Astrocyte of the cerebellum (primary cell): ENCODE measurements around the gene KLF13.

Experiments used
- DNase-seq: peaks from one replicate; pipeline ENCODE4 v3.0.0-alpha.2; 2011; ENCODE audit warnings: low read depth
- H3K4me3 ChIP-seq: 2 replicates; pipeline ENCODE4 v1.5.1; 2011; ENCODE audit warnings: mild to moderate bottlenecking, low read depth, low read length, moderate library complexity
- in situ Hi-C: cut with HindIII; loops from 2 replicates; pipeline ENCODE4 v1.10.0; 2017; ENCODE audit warnings: low sequenced_read_pairs
- TF ChIP-seq, protein P1 (sequence below): IDR thresholded peaks from 2 replicates; pipeline ENCODE4 v1.5.1; 2012; ENCODE audit warnings: low read length, low read depth, moderate library complexity, mild to moderate bottlenecking; ENCODE audit errors: missing control alignments

Gene KLF13

DNA sequence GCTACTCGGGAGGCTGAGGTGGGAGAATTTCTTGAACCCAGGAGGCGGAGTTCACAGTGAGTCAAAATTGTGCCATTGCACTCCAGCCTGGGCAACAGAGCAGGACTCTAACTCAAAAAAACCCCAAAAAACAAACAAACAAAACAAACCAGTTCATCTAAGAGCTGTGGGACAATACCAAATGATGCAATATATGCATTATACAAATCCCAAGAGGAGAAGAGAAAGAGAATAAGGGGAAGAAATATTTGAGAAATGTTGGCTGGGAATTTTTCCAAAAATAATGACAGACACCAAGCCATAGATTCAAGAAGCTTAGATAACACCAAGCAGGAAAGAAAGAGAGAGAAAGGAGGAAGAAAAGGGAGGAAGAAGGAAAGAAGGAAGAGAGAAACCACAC, 82.5 kb downstream of the KLF13 start:
- DNase-seq, result no peak
- in situ Hi-C loops, result loop anchor here (5.0 kb wide), 1 partner anchor 68 kb away; no protein-coding TSS in a partner anchor
- H3K4me3 ChIP-seq, result no peak overlapping the region
- TF ChIP-seq, protein P1, sequence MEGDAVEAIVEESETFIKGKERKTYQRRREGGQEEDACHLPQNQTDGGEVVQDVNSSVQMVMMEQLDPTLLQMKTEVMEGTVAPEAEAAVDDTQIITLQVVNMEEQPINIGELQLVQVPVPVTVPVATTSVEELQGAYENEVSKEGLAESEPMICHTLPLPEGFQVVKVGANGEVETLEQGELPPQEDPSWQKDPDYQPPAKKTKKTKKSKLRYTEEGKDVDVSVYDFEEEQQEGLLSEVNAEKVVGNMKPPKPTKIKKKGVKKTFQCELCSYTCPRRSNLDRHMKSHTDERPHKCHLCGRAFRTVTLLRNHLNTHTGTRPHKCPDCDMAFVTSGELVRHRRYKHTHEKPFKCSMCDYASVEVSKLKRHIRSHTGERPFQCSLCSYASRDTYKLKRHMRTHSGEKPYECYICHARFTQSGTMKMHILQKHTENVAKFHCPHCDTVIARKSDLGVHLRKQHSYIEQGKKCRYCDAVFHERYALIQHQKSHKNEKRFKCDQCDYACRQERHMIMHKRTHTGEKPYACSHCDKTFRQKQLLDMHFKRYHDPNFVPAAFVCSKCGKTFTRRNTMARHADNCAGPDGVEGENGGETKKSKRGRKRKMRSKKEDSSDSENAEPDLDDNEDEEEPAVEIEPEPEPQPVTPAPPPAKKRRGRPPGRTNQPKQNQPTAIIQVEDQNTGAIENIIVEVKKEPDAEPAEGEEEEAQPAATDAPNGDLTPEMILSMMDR, result no peak

DNA sequence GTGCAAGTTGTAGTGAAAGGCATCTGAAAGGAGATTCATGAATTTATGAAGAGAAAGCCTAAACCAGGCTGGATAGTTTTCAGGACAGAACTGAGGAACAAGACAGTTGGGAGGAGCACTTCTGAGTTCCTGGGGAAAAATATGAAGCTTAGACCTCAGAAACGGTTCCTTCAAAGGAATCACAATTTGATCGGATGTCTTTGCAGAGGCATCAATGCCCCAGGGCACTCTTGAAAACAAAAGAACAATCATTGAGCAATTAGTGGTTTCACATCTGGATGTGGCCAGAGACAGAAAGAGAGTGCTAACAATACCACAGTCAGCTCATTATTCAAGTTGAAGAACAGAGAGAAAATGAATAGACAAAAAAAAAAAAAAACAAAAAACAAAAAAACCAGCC, 86.2 kb downstream of the KLF13 start:
- DNase-seq, result no peak
- TF ChIP-seq, protein P1, result no peak
- H3K4me3 ChIP-seq, result no peak overlapping the region
- in situ Hi-C loops, result no loop called here

DNA sequence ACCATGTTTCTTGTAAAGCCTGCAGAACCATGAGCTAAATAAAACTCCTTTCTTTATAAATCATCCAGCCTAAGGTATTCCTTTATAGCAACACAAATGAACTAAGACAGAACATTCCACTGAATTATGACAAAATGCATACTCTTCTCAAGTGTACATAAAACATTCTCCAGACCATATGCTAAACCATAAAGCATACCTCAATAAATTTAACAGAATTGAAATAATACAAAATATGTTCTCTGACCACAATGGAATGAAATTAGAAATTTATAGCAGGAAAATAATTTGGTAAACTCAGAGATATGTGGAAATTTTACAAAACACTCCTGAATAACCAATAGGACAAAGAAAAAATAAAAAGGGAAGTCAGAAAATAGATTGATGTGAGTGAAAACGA, 88.6 kb downstream of the KLF13 start:
- no peak overlapping the region for H3K4me3 ChIP-seq
- TF ChIP-seq, protein P1, result no peak
- in situ Hi-C loops, result no loop called here
- no peak for DNase-seq

DNA sequence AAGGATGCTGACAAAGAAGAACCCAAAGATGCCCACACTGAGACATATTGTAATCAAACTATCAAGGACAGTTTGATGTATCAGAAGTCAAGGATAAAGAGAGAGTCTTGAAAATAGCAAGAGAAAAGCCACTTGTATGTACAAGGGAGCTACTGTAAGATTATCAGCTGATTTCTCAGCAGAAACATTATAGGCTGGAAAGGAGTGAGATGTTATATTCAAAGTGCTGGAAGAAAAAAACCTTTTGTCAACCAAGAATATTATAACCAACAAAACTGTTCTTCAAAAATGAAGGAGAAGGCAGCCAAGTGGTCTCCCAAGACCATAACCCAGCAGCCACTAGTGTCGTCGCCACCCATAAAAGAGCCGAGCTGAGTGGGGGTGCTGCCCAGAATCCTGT, 93.2 kb downstream of the KLF13 start:
- no peak for DNase-seq
- no peak overlapping the region for H3K4me3 ChIP-seq
- TF ChIP-seq, protein P1, result no peak
- in situ Hi-C loops, result no loop called here

DNA sequence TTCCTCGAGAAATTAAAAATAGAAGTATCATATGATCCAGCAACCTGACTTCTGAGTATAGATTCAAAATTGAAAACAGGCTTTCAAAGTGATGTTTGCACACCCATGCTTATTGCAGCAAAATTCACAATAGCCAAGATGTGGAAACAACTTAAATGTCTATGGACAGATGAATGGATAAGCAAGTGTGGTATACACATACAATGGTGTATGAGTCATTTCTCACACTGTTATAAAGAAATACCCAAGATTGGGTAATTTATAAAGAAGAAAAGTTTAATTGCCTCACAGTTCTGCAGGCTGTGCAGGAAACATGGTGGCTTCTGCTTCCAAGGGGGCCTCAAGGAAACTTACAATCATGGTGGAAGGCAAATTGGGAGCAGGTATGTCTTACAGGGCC, 100.8 kb downstream of the KLF13 start:
- DNase-seq, result no peak
- H3K4me3 ChIP-seq, result no peak overlapping the region
- TF ChIP-seq, protein P1, result no peak
- in situ Hi-C loops, result loop anchor here (5.0 kb wide), 1 partner anchor 60 kb away; no protein-coding TSS in a partner anchor
